ENCODE results near the gene PCDH15.

DNA sequence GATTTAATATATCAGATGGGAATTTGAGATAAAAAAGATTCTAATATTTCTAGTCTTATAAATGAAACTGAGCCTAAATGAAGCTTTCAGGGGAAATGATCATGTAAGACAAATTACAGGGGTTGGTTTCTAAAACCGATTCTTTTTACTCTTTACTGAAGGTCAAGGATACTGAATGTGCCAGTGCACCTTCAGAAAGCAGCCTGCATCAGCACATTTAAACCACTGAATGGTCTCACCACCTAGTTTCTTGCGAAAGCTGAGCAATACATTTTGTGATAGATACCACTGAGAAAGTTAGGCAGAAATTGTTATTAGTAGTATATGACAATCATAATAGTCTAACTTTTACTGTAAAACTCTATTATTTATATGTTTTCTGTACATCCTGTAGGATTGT is 180.7 kb downstream of the PCDH15 start:
- TF ChIP-seq CTCF (IDR thresholded peaks at IDR 0.05) = no peak
- no peak for TF ChIP-seq POLR2A (IDR thresholded peaks at IDR 0.05)
